Peyer's patch (tissue), 4 donors: ENCODE data around the gene SUPT3H. TPM values are rescaled to one million over a fixed set of nuclear protein-coding genes. Genes with fewer than 3 reads are reported as not detected.
"Not testable (repeated sequence)": the region's sequence is repeated elsewhere in the genome, so short reads cannot be mapped to it uniquely, and the experiment has no call there.

Experiments used
- DNase-seq, 3 donors: peaks; one replicate each; pipeline ENCODE4 v3.0.0-alpha.2; 2017 to 2019
- H3K27ac ChIP-seq, 4 donors: fragments of 200-600 bp; sonication (generic); one replicate each; pipeline ENCODE4 v1.5.1; 2016 to 2019
- H3K27me3 ChIP-seq, 2 donors: fragments of 200-600 bp; sonication (generic); one replicate each; pipeline ENCODE4 v1.5.1; 2019
- H3K36me3 ChIP-seq, 3 donors: fragments of 200-600 bp; sonication (generic); one replicate each; pipeline ENCODE4 v1.5.1; 2016 to 2019
- H3K4me1 ChIP-seq, 4 donors: fragments of 200-600 bp; sonication (generic); one replicate each; pipeline ENCODE4 v1.5.1; 2016 to 2019
- H3K4me3 ChIP-seq, 4 donors: fragments of 200-600 bp; sonication (generic); 1 replicate in 3 of 4; 2 replicates in 1 of 4; pipeline ENCODE4 v1.5.1; 2016 to 2019; ENCODE audit warnings: mild to moderate bottlenecking in 1 of 4
- H3K9me3 ChIP-seq, 4 donors: fragments of 200-600 bp; sonication (generic); one replicate each; pipeline ENCODE4 v1.5.1; 2016 to 2019; ENCODE audit warnings: mild to moderate bottlenecking in 1 of 4
- CTCF ChIP-seq, 6 experiments: fragments of 450-650 bp in 4 of 6; fragments of 200-600 bp in 2 of 6; sonication (generic) in 1 of 6; IDR thresholded peaks; one replicate each; pipeline ENCODE4 v1.5.1; 2017 to 2019; ENCODE audit warnings: antibody characterized with exemption in 6 of 6, mild to moderate bottlenecking in 3 of 6, moderate library complexity in 1 of 6
- POLR2A ChIP-seq, 2 donors: fragments of 450-650 bp; IDR thresholded peaks; one replicate each; pipeline ENCODE4 v1.5.1; 2017; ENCODE audit warnings: antibody characterized with exemption in 2 of 2, mild to moderate bottlenecking in 2 of 2, moderate library complexity in 2 of 2
- total RNA-seq, 4 donors: library from RNA; depleted of rRNA; stranded (reverse); fragments of >200 nt; gene quantifications; one replicate each; pipeline ENCODE4 v1.1.0, GENCODE V29; 2016

SUPT3H gene
- total RNA-seq, 4 donors from 2014 or later = 2.0 to 17.3 (median 2.7) TPM

DNA sequence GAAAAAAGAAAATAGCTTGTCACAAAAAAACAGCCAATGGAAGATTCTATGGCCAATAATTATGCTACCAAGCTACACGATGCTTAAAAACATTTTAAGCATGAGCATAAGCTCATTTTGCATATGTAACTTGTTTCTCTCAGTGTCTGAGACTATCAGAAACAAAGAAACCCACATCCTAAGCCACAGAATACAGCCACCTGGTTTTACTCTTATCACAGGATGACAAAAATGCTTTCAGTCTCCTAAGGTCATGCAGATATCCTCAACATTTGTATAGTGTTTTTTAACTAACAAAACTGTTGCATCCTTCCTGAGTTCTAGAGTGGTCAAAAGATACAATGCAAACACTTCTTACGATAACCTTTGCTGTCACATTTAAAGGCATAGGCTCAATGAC is 221.7 kb downstream of the SUPT3H start:
- no peak overlapping the region for H3K4me3 ChIP-seq
- H3K27ac ChIP-seq = no peak overlapping the region
- no peak for DNase-seq
- H3K36me3 ChIP-seq = no peaks in the 10 kb centered on the region
- H3K4me1 ChIP-seq = no peaks in the 10 kb centered on the region
- no peaks in the 10 kb centered on the region for H3K9me3 ChIP-seq
- H3K27me3 ChIP-seq = no peaks in the 10 kb centered on the region
- TF ChIP-seq CTCF (IDR thresholded peaks at IDR 0.05) = no peak
- no peak for TF ChIP-seq POLR2A (IDR thresholded peaks at IDR 0.05)

- no peak for DNase-seq
- no peaks in the 10 kb centered on the region for H3K27me3 ChIP-seq
- no peaks in the 10 kb centered on the region for H3K9me3 ChIP-seq
- no peak overlapping the region for H3K27ac ChIP-seq
- H3K36me3 ChIP-seq = no peaks in the 10 kb centered on the region
- TF ChIP-seq POLR2A (IDR thresholded peaks at IDR 0.05) (no peak), CTCF (IDR thresholded peaks at IDR 0.05) (no peak)
- H3K4me3 ChIP-seq = no peak overlapping the region
- H3K4me1 ChIP-seq = no peaks in the 10 kb centered on the region
These were observed 222.3 kb downstream of the SUPT3H start for GRCh38 chr6:45155341-45155894.

DNA sequence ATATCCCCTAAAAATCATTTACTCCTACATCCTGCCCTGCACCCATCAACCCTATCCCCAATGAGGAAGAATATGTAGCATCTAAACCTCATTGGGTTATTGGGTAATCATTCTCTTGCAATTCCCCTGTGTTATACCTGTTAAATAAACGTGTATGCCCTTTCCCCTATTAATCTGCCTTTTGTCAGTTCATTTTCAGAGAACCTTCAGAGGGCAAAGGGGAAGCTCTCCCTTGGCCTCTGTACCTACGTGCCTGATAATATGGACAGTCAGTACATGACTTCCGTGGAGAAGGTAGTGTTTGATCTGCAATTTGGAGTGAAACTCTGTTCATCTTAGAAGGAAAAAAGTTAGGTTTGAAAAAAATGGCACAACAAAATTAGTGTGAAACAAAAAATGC is 223.1 kb downstream of the SUPT3H start:
- no peaks in the 10 kb centered on the region for H3K27me3 ChIP-seq
- no peak overlapping the region for H3K4me3 ChIP-seq
- H3K36me3 ChIP-seq = no peaks in the 10 kb centered on the region
- no peaks in the 10 kb centered on the region for H3K4me1 ChIP-seq
- no peak overlapping the region for H3K27ac ChIP-seq
- H3K9me3 ChIP-seq = no peaks in the 10 kb centered on the region
- no peak for DNase-seq
- TF ChIP-seq POLR2A (IDR thresholded peaks at IDR 0.05) (no peak), CTCF (IDR thresholded peaks at IDR 0.05) (no peak)

GRCh38 chr6:45148711-45149341 is 228.9 kb downstream of the SUPT3H start:
- Histone ChIP-seq H3K4me3 (no peak overlapping the region), H3K27ac (no peak overlapping the region), H3K27me3 (no peaks in the 10 kb centered on the region), H3K9me3 (no peaks in the 10 kb centered on the region), H3K36me3 (no peaks in the 10 kb centered on the region), H3K4me1 (no peaks in the 10 kb centered on the region)
- DNase-seq = no peak
- no peak for TF ChIP-seq CTCF (IDR thresholded peaks at IDR 0.05)
- TF ChIP-seq POLR2A (IDR thresholded peaks at IDR 0.05) = no peak

DNA sequence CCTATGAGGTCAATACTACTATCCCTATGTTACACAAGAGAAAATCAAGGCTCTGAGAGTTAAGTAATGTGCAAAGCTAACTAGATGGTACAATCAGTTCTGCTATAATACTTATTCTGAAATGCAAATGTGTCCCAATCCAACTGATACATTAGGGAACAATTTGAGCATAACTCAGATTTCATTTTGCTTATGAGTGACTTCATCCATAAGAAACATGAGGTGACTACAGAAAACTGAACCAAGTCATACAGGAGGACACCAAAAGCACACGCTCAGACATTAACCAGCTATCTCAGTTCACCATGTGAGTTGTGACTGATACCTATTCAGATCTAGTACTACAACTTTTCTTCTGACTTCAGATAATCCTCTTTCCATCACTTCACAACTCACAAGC is 229.5 kb downstream of the SUPT3H start:
- Histone ChIP-seq H3K36me3 (no peaks in the 10 kb centered on the region), H3K9me3 (no peaks in the 10 kb centered on the region), H3K4me1 (no peaks in the 10 kb centered on the region), H3K27ac (no peak overlapping the region), H3K27me3 (no peaks in the 10 kb centered on the region), H3K4me3 (no peak overlapping the region)
- no peak for DNase-seq
- TF ChIP-seq CTCF (IDR thresholded peaks at IDR 0.05) (no peak), POLR2A (IDR thresholded peaks at IDR 0.05) (no peak)

- not testable (repeated sequence) for H3K27ac ChIP-seq, H3K9me3 ChIP-seq, H3K4me3 ChIP-seq, H3K36me3 ChIP-seq, DNase-seq, H3K27me3 ChIP-seq, H3K4me1 ChIP-seq
These were observed 232.1 kb downstream of the SUPT3H start for GRCh38 chr6:45145658-45146057.
